Measurements from ENCODE around the gene CST7. TPM values are rescaled to one million over a fixed set of nuclear protein-coding genes. Genes with fewer than 3 reads are reported as not detected.
A peak's percentile ranks its signal among the peaks of the same experiment; 100 is the strongest.

The CST7 gene
- total and polyA plus RNA-seq, 8 donors: 0.44 to 1.2 (median 0.86) TPM; not detected in 3

GRCh38 chr20:24914388-24915241 lies 34.5 kb upstream of the CST7 start:
- 64 to 73% methylated on average over 14 of the region's 14 CpGs for WGBS, 2 donors
- H3K4me1 ChIP-seq: peaks cover 5 to 8% (median 7%) of the 10 kb centered on the region in 3 donors
- TF ChIP-seq, protein P1, sequence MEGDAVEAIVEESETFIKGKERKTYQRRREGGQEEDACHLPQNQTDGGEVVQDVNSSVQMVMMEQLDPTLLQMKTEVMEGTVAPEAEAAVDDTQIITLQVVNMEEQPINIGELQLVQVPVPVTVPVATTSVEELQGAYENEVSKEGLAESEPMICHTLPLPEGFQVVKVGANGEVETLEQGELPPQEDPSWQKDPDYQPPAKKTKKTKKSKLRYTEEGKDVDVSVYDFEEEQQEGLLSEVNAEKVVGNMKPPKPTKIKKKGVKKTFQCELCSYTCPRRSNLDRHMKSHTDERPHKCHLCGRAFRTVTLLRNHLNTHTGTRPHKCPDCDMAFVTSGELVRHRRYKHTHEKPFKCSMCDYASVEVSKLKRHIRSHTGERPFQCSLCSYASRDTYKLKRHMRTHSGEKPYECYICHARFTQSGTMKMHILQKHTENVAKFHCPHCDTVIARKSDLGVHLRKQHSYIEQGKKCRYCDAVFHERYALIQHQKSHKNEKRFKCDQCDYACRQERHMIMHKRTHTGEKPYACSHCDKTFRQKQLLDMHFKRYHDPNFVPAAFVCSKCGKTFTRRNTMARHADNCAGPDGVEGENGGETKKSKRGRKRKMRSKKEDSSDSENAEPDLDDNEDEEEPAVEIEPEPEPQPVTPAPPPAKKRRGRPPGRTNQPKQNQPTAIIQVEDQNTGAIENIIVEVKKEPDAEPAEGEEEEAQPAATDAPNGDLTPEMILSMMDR (IDR thresholded peaks at IDR 0.05): no peak
- DNase-seq (peak in 1 of 6 donors; percentile 33), ATAC-seq (no peak), FAIRE-seq (no peak)
- no peaks in the 10 kb centered on the region for H3K27me3 ChIP-seq
- no peak overlapping the region for H3K27ac ChIP-seq
- no peaks in the 10 kb centered on the region for H3K36me3 ChIP-seq
- intact Hi-C loops (cut with DNase I): loop anchor here in 2 of 3 donors (10.0 kb wide), 2 partner anchors 750 to 760 kb away; no protein-coding TSS in a partner anchor
- no peaks in the 10 kb centered on the region for H3K9me3 ChIP-seq
- no peak overlapping the region for H3K4me3 ChIP-seq

DNA sequence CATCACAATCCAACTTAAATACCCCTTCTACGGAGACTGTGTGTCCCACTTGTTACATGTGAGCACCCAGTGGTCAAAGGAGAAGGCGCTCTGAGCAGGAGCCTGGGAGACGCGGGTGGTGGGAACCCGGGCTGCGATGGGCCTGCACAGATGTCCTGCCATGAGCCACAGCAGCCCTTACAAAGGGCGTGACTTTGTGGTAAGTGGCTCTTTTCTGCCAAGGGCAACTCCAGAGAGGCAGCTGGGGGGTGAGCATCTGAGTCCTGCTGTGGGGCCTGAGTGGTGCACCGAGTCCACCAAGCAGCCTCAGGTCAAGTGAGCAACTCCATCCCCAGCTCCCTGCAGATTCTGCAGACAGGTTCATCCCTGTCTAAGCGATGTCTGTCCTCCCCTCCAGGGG lies 33.6 kb upstream of the CST7 start:
- intact Hi-C loops (cut with DNase I): loop anchor here in 2 of 3 donors (10.0 kb wide), 2 partner anchors 751 to 761 kb away; no protein-coding TSS in a partner anchor
- 78 to 89% methylated on average over 9 of the region's 9 CpGs for WGBS, 2 donors
- Histone ChIP-seq H3K4me3 (no peak overlapping the region), H3K4me1 (peaks cover 5 to 8% (median 7%) of the 10 kb centered on the region in 3 donors), H3K27me3 (no peaks in the 10 kb centered on the region), H3K9me3 (no peaks in the 10 kb centered on the region), H3K27ac (no peak overlapping the region), H3K36me3 (no peaks in the 10 kb centered on the region)
- peak in 1 of 6 donors; percentile 25 for DNase-seq
- FAIRE-seq: no peak
- TF ChIP-seq, protein P1 (IDR thresholded peaks at IDR 0.05): no peak
- no peak for ATAC-seq

DNA sequence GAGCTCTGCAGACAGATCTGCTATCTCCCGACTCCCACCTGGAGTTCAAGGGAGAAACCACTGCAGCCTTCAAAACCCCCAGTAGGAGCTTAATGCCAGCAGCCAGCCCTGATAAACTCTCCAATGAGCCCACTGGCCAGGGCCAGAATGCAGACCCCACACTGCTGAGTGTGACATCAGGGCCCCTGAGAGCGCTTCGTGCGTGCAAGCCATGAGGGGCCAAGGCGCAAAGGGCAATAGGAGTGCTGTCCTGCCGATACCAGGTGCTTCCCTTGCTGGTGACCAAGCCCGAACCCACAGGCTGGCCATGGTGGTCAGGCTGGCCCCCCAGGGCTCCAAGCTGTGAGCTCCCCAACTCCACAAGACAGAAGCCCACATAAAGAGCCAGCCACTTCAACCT lies 33.2 kb upstream of the CST7 start:
- intact Hi-C loops (cut with DNase I): loop anchor here in 2 of 3 donors (10.0 kb wide), 2 partner anchors 751 to 761 kb away; no protein-coding TSS in a partner anchor
- Histone ChIP-seq H3K27me3 (no peaks in the 10 kb centered on the region), H3K4me3 (no peak overlapping the region), H3K4me1 (peaks cover 5 to 8% (median 7%) of the 10 kb centered on the region in 3 donors), H3K27ac (no peak overlapping the region), H3K9me3 (no peaks in the 10 kb centered on the region), H3K36me3 (no peaks in the 10 kb centered on the region)
- 85 to 92% methylated on average over 7 of the region's 7 CpGs for WGBS, 2 donors
- no peak for ATAC-seq
- TF ChIP-seq, protein P1 (IDR thresholded peaks at IDR 0.05): no peak
- peak in 1 of 6 donors; percentile 52 for DNase-seq
- FAIRE-seq: no peak

DNA sequence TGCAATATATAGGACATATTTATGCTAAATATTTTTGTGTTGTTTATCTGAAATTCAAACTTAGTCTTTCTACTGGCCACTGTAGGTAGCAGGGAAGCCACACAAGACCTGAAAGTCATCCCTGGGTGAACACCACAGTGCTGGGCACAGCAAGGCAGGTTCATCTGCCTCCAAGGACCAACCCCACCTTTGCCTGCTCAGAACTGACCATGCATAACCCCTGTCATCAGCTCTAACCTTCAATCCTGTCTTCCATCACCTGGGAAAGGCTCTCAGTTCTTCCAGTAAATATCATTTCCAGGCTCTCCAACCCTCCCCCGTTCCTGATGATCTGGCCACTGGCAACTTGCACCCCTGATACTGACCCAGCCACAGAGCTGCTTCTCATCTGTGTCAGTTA lies 32.7 kb upstream of the CST7 start:
- no peaks in the 10 kb centered on the region for H3K27me3 ChIP-seq
- no peak for FAIRE-seq
- DNase-seq: no peak
- TF ChIP-seq, protein P1 (IDR thresholded peaks at IDR 0.05): no peak
- no peaks in the 10 kb centered on the region for H3K9me3 ChIP-seq
- 85% methylated on average over 1 of the region's 1 CpG for WGBS, 2 donors
- no peak for ATAC-seq
- intact Hi-C loops (cut with DNase I): loop anchor here in 2 of 3 donors (10.0 kb wide), 2 partner anchors 752 to 762 kb away; no protein-coding TSS in a partner anchor
- H3K27ac ChIP-seq: no peak overlapping the region
- H3K4me1 ChIP-seq: peaks cover 5 to 8% (median 7%) of the 10 kb centered on the region in 3 donors
- no peak overlapping the region for H3K4me3 ChIP-seq
- H3K36me3 ChIP-seq: no peaks in the 10 kb centered on the region

All from pancreas (tissue), 10 donors.